Thoracic aorta (tissue), 2 donors: Measurements from ENCODE around the gene MYADM. TPM values are rescaled to one million over a fixed set of nuclear protein-coding genes. Genes with fewer than 3 reads are reported as not detected.
"Not testable (repeated sequence)": the region's sequence is repeated elsewhere in the genome, so short reads cannot be mapped to it uniquely, and the experiment has no call there.

Source experiments
- ATAC-seq: fragments of 150-250 bp; one replicate; pipeline ENCODE4 v1.8.0; 2017; ENCODE audit warnings: low read depth; ENCODE audit not compliant: insufficient number of reproducible peaks, low FRiP score
- DNase-seq: peaks from one replicate; pipeline ENCODE4 v3.0.0-alpha.2; 2020; ENCODE audit warnings: low spot score
- H3K27ac ChIP-seq, 2 donors: fragments of 200-600 bp; sonication (generic); 1 replicate in 1 of 2; 2 replicates in 1 of 2; pipeline ENCODE4 v1.5.1; 2016; ENCODE audit warnings: mild to moderate bottlenecking in 2 of 2, moderate library complexity in 2 of 2
- H3K27me3 ChIP-seq: fragments of 200-600 bp; sonication (generic); replicated peaks from 2 replicates; pipeline ENCODE4 v1.6.0; 2016; ENCODE audit warnings: mild to moderate bottlenecking; ENCODE audit not compliant: insufficient read depth
- H3K36me3 ChIP-seq: fragments of 200-600 bp; sonication (generic); one replicate; pipeline ENCODE4 v1.5.1; 2016
- H3K4me1 ChIP-seq, 2 donors: fragments of 200-600 bp; sonication (generic); 1 replicate in 1 of 2; 2 replicates in 1 of 2; pipeline versions ENCODE4 v1.5.1 to v1.6.0; 2016; ENCODE audit warnings: low read depth in 2 of 2, mild to moderate bottlenecking in 1 of 2; ENCODE audit not compliant: control insufficient read depth in 1 of 2
- H3K4me3 ChIP-seq: fragments of 200-600 bp; sonication (generic); 2 replicates; pipeline ENCODE4 v1.5.1; 2016; ENCODE audit warnings: mild to moderate bottlenecking
- H3K9me3 ChIP-seq: fragments of 200-600 bp; sonication (generic); 2 replicates; pipeline ENCODE4 v1.5.1; 2016
- total RNA-seq, 2 donors: library from RNA; depleted of rRNA; stranded (reverse); fragments of >200 nt; gene quantifications; one replicate each; pipeline versions ENCODE4 v1.1.0 to v1.2.3, GENCODE V29; 2016
- TF ChIP-seq, protein P1 (sequence below): fragments of 200-600 bp; sonication (generic); IDR thresholded peaks from one replicate; pipeline ENCODE4 v1.5.1; 2019; ENCODE audit warnings: antibody characterized with exemption

Gene MYADM
- total RNA-seq, 2 donors from 2014 or later: 151 to 300 TPM

DNA sequence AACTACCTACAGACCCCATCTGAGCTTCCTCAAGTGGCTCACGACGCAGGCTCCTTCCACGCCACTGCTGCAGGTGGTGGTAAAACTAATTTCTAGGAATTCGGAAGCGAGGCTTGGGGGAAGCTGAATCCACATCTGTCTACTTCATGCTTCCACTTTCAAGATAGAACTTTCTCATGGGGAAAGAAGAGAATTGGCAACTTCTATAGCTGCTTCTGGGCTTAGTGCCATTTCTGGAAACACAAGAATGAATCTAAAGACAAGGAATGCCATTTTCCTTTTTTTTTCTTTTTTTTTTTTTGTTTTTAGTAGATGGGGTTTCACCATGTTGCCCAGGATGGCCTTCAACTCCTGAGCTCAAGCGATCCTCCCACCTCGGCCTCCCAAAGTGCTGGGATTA, 40.8 kb upstream of the MYADM start:
- DNase-seq: no peak
- H3K9me3 ChIP-seq: no peaks in the 10 kb centered on the region
- H3K4me3 ChIP-seq: no peak overlapping the region
- no peaks in the 10 kb centered on the region for H3K4me1 ChIP-seq
- H3K27ac ChIP-seq: no peak overlapping the region
- TF ChIP-seq, protein P1, sequence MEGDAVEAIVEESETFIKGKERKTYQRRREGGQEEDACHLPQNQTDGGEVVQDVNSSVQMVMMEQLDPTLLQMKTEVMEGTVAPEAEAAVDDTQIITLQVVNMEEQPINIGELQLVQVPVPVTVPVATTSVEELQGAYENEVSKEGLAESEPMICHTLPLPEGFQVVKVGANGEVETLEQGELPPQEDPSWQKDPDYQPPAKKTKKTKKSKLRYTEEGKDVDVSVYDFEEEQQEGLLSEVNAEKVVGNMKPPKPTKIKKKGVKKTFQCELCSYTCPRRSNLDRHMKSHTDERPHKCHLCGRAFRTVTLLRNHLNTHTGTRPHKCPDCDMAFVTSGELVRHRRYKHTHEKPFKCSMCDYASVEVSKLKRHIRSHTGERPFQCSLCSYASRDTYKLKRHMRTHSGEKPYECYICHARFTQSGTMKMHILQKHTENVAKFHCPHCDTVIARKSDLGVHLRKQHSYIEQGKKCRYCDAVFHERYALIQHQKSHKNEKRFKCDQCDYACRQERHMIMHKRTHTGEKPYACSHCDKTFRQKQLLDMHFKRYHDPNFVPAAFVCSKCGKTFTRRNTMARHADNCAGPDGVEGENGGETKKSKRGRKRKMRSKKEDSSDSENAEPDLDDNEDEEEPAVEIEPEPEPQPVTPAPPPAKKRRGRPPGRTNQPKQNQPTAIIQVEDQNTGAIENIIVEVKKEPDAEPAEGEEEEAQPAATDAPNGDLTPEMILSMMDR: no peak
- ATAC-seq: no peak
- no peaks in the 10 kb centered on the region for H3K36me3 ChIP-seq
- H3K27me3 ChIP-seq: no peaks in the 10 kb centered on the region

DNA sequence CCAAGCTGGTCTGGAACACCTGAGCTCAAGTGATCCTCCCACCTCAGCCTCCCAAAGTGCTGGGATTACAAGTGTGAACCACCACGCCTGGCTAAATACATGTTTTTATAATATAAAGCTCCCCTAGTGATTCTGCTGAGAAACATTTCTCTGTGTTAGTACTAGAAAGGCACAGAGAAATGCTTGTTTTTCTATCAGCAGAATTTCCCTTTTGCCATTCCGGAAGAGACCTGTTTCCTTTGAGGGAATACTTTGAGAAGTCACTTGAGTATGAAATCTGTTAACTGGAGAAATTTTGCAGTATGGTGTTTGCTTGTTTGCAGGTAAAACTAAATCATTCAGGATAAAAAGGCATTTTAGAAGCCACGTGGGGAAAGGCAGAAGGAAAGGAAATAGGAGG, 39.2 kb upstream of the MYADM start:
- no peak for DNase-seq
- ATAC-seq: no peak
- TF ChIP-seq, protein P1: no peak

DNA sequence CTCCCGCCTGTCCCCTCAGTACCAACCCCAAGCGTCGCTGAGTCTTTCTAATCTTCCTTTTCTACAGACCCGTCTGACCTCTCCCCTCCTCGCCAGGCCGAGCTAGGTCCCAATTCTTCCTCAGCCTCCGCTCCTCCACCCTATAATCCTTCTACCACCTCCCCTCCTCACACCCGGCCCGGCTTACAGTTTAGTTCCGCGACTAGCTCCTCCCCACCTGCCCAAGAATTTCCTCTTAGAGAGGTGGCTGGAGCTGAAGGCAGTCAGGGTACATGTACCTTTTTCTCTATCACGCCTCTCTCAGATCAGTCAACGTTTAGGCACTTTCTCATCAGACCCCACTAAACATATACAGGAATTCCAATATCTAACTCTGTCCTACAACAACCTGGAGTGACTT, 34.8 kb upstream of the MYADM start:
- H3K27me3 ChIP-seq, H3K36me3 ChIP-seq, H3K27ac ChIP-seq, H3K9me3 ChIP-seq, DNase-seq, H3K4me3 ChIP-seq, ATAC-seq, H3K4me1 ChIP-seq: not testable (repeated sequence)

More for the DNA sequence above, 39.2 kb upstream of the MYADM start:
- Histone ChIP-seq H3K27me3 (no peaks in the 10 kb centered on the region), H3K4me1 (no peaks in the 10 kb centered on the region), H3K27ac (no peak overlapping the region), H3K4me3 (no peak overlapping the region), H3K36me3 (no peaks in the 10 kb centered on the region), H3K9me3 (no peaks in the 10 kb centered on the region)

DNA sequence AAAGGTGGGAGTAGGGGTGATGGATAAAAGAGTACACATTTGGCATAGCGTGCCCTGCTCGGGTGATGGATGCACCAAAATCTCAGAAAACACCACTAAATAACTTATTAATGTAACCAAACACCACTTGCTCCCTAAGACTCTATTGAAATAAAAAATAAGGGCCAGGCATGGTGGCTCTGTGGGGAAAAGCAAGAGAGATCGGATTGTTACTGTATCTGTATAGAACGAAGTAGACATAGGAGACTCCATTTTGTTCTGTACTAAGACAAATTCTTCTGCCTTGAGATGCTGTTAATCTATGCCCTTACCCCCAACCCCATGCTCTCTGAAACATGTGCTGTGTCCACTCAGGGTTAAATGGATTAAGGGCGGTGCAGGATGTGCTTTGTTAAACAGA, 29.2 kb upstream of the MYADM start:
- not testable (repeated sequence) for H3K9me3 ChIP-seq, ATAC-seq, H3K27ac ChIP-seq, H3K4me1 ChIP-seq, H3K36me3 ChIP-seq, DNase-seq, H3K4me3 ChIP-seq, H3K27me3 ChIP-seq

DNA sequence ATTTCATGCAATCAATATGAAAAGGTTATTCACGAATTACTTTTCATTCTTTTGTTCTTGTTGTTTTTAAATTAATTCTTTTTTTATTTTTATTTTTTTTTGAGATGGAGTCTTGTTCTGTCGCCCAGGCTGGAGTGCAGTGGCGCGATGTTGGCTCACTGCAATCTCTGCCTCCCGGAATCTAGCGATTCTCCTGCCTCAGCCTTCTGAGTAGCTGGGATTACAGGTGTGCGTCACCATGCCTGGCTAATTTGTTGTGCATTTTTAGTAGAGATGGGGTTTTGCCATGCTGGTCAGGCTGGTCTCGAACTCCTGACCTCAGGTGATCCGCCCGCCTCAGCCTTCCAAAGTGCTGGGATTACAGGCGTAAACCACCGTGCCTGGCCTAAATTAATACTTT, 27.4 kb upstream of the MYADM start:
- not testable (repeated sequence) for H3K36me3 ChIP-seq, DNase-seq, H3K4me3 ChIP-seq, H3K27ac ChIP-seq, H3K4me1 ChIP-seq, H3K9me3 ChIP-seq, ATAC-seq, H3K27me3 ChIP-seq

DNA sequence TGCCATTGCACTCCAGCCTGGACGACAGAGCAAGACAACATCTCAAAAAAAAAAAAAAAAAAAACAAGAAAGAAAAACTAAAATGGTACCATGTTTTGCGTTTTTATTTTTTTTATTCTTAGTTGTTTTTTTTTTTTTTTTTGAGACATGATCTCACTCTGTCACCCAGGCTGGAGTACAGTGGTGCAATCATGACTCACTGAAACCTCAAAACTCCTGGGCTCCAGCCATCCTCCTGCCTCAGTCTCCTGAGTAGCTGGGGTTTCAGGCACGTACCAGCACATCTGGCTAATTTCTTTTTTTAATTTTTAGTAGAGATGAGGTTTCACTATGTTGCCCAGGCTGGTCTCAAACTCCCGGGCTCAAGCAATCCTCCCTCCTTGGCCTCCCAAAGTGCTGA, 26.8 kb upstream of the MYADM start:
- not testable (repeated sequence) for H3K4me1 ChIP-seq, DNase-seq, H3K36me3 ChIP-seq, H3K4me3 ChIP-seq, ATAC-seq, H3K27ac ChIP-seq, H3K27me3 ChIP-seq, H3K9me3 ChIP-seq

DNA sequence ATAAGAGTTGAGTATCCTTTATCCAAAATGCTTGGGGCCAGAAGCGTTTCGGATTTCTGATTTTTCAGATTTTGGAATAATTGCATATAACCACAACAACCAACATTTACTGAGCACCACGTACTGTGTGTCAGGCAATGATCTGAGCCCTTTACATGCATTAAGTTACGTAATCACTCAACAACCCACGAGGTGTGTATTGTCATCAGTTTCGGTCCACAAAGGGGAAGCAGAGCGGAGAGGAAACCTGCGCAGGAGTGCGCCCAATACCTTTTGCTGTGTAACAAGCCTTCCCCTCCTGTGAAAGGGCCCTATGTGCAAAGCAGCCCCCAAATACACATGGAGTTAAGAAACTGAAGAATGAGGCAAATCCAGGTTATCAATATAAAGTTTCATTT, 22.8 kb upstream of the MYADM start:
- Histone ChIP-seq H3K9me3 (no peaks in the 10 kb centered on the region), H3K27ac (no peak overlapping the region), H3K36me3 (no peaks in the 10 kb centered on the region), H3K4me3 (no peak overlapping the region), H3K27me3 (no peaks in the 10 kb centered on the region), H3K4me1 (peaks cover 4 to 11% of the 10 kb centered on the region in 2 donors)
- ATAC-seq: no peak
- TF ChIP-seq, protein P1: no peak
- no peak for DNase-seq
